ENCODE results near the gene RNF38.
"Not testable (repeated sequence)": the region's sequence is repeated elsewhere in the genome, so short reads cannot be mapped to it uniquely, and the experiment has no call there.

The RNF38 gene

DNA sequence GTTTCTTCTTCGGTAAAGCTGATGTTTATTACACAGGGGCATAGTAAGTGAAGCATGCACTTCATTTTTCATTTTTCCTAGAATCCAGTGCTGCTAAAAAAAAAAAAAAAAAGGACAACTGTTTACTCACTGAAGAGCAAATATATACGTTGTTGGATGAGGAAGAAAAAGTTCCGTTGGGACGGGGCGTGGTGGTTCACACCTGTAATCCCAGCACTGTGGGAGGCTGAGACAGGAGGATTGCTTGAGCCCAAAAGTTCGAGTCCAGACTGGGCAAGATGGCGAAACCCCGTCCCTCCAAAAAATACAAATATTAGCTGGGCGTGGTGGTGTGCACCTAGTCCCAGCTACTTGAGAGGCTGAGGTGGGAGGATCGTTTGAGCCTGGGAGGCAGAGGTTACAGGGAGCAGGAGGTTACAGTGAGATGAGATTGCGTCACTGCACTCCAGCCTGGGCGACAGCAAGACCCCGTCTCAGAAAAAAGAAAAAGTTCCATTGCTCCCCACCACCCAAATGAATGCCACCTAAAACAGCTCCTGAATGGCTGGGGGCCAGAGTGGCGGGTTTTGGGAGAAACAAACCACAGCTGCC, 81.8 kb downstream of the RNF38 start:
- no peak for ATAC-seq (replicated peaks)
- Mint-ChIP-seq H3K4me3 (no peak overlapping the region), H3K4me1 (ENCODE audit: low read depth in 2 of 2) (no peaks in the 10 kb centered on the region), H3K9me3 (no peaks in the 10 kb centered on the region), H3K27ac (no peak overlapping the region), H3K36me3 (ENCODE audit: insufficient read depth) (no peaks in the 10 kb centered on the region), H3K27me3 (peaks cover 8 to 19% of the 10 kb centered on the region in 2 donors)
- no peak for DNase-seq

DNA sequence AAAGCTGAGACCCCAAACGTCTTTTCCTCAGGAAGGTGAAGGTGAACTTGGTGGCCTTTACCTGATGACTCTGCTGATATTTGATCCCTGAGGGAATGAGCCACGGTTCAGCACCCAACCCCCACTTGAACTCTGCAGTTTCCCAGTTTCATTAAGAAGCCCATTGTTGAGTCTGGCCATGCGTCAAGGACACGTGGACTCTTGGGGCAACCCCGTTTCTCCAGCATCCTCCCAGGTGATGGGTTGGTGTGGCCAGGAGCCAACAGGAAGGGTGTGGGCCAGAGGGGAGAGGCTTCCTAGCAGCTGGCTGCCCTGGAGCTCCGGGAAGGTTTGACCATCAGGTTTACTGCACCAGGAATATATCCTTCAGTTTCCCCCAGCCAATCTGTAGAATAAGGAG, 82.3 kb downstream of the RNF38 start:
- H3K4me1 Mint-ChIP-seq (ENCODE audit: low read depth in 2 of 2) = no peaks in the 10 kb centered on the region
- ATAC-seq (replicated peaks) (no peak), DNase-seq (no peak)
- H3K27me3 Mint-ChIP-seq = peaks cover 8 to 19% of the 10 kb centered on the region in 2 donors
- no peak overlapping the region for H3K4me3 Mint-ChIP-seq
- H3K27ac Mint-ChIP-seq = no peak overlapping the region
- H3K9me3 Mint-ChIP-seq = no peaks in the 10 kb centered on the region
- no peaks in the 10 kb centered on the region for H3K36me3 Mint-ChIP-seq (ENCODE audit: insufficient read depth)

DNA sequence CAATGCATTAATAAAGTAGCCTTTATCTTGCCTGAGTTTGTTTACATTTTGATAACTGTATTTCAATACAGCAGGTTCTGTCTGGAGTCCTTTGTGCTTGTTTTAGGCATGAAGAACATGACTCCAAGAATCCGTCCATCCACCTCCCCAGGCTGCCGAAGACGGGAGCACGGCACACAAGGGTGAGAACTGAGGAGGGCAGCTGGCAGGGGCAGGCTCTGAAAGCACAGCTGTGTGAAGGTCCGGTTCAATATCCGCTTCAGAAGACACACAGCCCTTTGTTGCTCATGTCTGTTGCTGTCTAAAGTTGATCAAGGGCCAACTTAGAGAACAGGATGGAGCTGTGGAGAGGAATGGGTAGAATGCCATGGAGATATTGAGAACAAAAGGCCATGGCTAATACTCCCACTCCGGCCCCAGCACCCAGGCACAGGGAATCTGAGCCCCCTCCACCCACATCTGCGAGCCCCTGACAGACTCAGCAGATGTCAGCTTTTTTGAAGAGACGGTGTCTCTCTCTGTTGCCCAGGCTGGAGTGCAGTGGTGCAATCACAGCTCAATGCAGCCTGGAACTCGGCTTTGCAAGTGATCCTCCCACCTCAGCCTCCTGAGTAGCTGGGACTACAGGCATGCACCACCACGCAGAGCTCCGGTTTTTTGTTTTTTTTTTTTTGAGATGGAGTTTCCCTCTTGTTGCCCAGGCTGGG, 83.3 kb downstream of the RNF38 start:
- H3K36me3 Mint-ChIP-seq (ENCODE audit: insufficient read depth) = no peaks in the 10 kb centered on the region
- H3K9me3 Mint-ChIP-seq = no peaks in the 10 kb centered on the region
- H3K27me3 Mint-ChIP-seq = peaks cover 8 to 19% of the 10 kb centered on the region in 2 donors
- DNase-seq (no peak), ATAC-seq (replicated peaks) (no peak)
- no peak overlapping the region for H3K4me3 Mint-ChIP-seq
- no peak overlapping the region for H3K27ac Mint-ChIP-seq
- H3K4me1 Mint-ChIP-seq (ENCODE audit: low read depth in 2 of 2) = no peaks in the 10 kb centered on the region

DNA sequence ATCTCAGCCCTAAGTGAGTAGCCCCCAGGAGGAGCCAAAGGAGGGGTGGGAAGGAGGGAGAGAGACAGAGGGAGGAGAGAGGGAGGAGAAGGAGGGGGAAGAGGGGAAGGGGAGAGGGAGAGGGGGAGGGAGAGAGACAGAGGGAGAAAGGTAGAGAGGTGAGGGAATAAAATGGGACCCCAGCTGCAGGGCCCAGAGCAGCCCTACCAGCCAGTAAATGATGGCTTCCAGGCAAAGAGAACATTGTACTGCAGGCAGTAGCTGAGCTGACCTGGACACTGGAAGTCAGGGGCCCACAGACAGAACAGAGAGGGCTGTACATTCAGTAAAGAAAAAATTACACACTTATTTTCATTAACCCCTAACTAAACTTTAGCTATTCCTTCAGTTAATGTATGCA, 84.0 kb downstream of the RNF38 start:
- Mint-ChIP-seq H3K9me3 (no peaks in the 10 kb centered on the region), H3K36me3 (ENCODE audit: insufficient read depth) (no peaks in the 10 kb centered on the region), H3K27me3 (peaks cover 8 to 19% of the 10 kb centered on the region in 2 donors), H3K27ac (peak overlapping the region in 1 of 2 donors; percentile 38), H3K4me3 (no peak overlapping the region), H3K4me1 (ENCODE audit: low read depth in 2 of 2) (no peaks in the 10 kb centered on the region)
- ATAC-seq (replicated peaks) (no peak), DNase-seq (no peak)

DNA sequence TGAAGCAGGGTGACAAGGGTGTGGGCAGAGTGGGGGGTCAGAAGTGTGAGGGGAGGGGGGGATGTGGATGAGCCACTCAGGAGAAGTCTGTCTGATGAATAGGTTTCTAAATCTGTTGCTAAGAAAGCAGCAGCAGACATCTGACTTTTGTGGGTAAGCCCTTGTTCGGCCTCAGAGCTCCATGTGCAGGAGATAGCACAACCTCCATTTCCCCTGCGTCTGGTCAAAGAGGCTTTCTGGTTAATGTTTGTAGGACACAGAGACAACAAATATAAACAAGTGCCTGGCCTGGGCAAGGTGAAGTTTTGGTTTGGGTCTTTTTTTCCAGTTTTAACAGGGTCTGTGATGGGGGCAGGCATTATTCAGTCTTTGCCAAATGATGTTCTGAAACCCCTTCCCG, 84.8 kb downstream of the RNF38 start:
- H3K27me3 Mint-ChIP-seq = peaks cover 8 to 19% of the 10 kb centered on the region in 2 donors
- H3K4me3 Mint-ChIP-seq = no peak overlapping the region
- no peak for ATAC-seq (replicated peaks)
- no peaks in the 10 kb centered on the region for H3K36me3 Mint-ChIP-seq (ENCODE audit: insufficient read depth)
- H3K4me1 Mint-ChIP-seq (ENCODE audit: low read depth in 2 of 2) = no peaks in the 10 kb centered on the region
- H3K27ac Mint-ChIP-seq = no peak overlapping the region
- no peak for DNase-seq
- H3K9me3 Mint-ChIP-seq = no peaks in the 10 kb centered on the region

DNA sequence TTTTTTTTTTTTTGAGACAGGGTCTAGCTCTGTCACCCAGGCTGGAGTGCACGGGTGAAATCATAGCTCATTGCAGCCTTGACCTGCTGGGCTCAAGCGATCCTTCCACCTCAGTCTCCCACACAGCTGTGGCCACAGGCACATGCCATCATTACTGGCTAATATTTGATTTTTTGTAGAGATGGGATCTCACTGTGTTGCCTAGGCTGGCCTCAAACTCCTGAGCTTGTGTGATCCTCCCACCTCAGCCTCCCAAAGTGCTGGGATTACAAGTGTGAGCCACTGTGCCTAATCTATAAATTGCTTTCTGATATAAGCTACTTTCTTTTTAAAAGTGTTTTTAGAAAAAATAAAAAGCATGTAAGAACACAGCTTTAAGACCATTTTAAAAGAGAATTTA, 85.3 kb downstream of the RNF38 start:
- ATAC-seq (replicated peaks) (no peak), DNase-seq (no peak)
- Mint-ChIP-seq H3K4me1 (ENCODE audit: low read depth in 2 of 2) (no peaks in the 10 kb centered on the region), H3K27me3 (peaks cover 8 to 19% of the 10 kb centered on the region in 2 donors), H3K36me3 (ENCODE audit: insufficient read depth) (no peaks in the 10 kb centered on the region), H3K9me3 (no peaks in the 10 kb centered on the region), H3K4me3 (no peak overlapping the region), H3K27ac (no peak overlapping the region)

DNA sequence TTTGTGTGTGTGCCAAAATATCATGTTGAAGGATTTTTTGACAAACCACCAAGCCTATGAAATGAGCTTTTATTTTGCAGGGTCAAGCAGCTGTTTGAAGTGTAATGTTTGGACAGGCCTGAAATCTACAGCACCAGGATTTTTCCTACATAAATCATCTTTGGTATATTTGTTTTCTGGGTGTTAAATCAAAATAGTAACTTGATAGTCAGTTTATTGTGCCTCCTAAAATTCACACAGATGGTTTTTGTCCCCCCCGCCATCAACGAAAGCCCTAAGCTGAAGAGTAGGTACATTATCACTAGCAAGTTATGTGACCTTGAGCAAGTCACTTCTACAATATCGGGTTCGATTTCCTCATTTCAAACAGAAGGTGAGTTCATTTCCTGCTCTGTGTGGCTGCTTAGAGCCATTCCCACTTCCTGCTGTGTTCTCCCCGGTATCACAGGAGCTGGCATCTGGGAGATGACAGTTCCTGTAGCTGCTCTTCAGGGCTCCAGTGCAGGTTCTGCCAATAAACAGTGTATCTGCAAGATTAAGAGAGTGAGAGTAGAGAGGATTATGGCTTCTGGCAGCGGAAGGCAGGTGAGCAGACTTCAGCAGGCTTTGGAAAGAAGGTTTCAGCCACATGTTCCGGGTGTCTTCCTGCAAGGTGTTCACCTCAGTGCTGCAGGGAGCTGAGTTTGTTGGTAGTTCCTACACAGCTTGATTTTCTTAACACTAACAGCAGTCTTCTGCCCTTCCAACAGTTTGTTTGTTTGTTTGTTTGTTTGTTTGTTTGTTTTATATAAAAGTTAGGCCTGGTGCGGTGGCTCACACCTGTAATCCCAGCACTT, 93.4 kb downstream of the RNF38 start:
- no peaks in the 10 kb centered on the region for H3K9me3 Mint-ChIP-seq
- no peaks in the 10 kb centered on the region for H3K27me3 Mint-ChIP-seq
- DNase-seq = no peak
- H3K36me3 Mint-ChIP-seq (ENCODE audit: insufficient read depth) = no peaks in the 10 kb centered on the region
- H3K27ac Mint-ChIP-seq = peak overlapping the region; percentile 3 to 26
- no peak overlapping the region for H3K4me3 Mint-ChIP-seq
- ATAC-seq (replicated peaks) = no peak
- H3K4me1 Mint-ChIP-seq (ENCODE audit: low read depth in 2 of 2) = peaks cover 5 to 8% of the 10 kb centered on the region in 2 donors

DNA sequence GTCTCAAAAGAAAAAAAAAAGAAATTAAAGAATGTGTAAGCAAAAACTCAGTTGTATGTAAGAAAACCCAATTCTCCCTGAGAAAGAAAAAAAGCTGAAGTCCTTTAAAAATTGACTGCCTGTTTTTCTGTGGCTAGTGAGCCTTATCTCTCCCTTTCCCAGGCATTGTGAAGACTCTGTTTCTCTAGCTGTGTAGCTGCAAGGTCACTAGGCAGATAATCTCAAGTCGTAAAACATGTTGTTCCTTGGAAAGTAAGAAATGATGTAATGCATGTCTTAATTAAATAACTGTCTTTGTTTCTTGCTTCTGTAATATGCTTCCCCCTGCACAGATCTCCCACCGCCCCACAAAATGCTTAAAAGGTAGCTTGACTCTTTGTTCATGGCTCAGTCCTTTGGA, 95.7 kb downstream of the RNF38 start:
- H3K9me3 Mint-ChIP-seq; H3K4me1 Mint-ChIP-seq (ENCODE audit: low read depth in 2 of 2); ATAC-seq (replicated peaks); H3K27me3 Mint-ChIP-seq; H3K4me3 Mint-ChIP-seq; H3K36me3 Mint-ChIP-seq (ENCODE audit: insufficient read depth); DNase-seq; H3K27ac Mint-ChIP-seq: not testable (repeated sequence)

DNA sequence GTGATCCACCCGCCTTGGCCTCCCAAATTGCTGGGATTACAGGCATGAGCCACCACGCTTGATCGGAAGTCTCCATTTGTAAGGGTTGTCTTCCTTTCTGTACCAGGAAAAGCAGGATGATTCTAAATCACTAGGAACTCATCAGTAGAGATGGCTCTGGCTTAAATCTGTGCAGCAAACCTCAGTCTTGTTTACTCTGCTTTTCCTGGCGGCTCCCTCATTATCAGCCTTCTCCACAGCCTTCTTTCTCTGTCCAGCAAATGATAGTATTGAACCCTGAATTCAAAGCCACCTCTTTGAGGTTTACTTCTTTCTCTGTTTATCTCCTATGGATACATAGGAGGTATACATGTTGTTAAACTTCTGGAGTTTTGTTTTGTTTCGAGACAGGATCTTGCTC, 98.8 kb downstream of the RNF38 start:
- H3K27me3 Mint-ChIP-seq = no peaks in the 10 kb centered on the region
- no peak for ATAC-seq (replicated peaks)
- H3K36me3 Mint-ChIP-seq (ENCODE audit: insufficient read depth) = no peaks in the 10 kb centered on the region
- H3K27ac Mint-ChIP-seq = no peak overlapping the region
- no peak for DNase-seq
- H3K4me3 Mint-ChIP-seq = no peak overlapping the region
- no peaks in the 10 kb centered on the region for H3K4me1 Mint-ChIP-seq (ENCODE audit: low read depth in 2 of 2)
- H3K9me3 Mint-ChIP-seq = no peaks in the 10 kb centered on the region

DNA sequence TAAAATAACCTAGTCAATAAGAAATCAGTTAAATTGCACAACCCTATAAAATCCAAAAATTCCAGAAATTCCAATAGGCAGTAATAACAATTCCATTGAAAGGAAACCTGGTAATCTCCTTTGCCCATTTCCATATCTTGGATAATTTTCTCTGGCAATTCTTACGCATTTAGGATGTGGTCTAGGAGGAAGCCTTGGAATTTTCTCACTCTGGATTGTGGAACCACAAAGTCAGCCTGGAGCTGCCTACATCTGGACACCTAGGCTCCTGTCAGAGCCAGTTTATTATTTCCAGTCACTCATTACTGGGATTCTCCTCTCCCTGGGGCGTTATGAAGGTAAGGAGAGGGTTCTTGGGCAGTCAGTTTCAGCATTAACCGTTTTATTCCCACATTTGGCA, 101.5 kb downstream of the RNF38 start:
- ATAC-seq (replicated peaks) = no peak
- H3K27me3 Mint-ChIP-seq = no peaks in the 10 kb centered on the region
- no peaks in the 10 kb centered on the region for H3K36me3 Mint-ChIP-seq (ENCODE audit: insufficient read depth)
- H3K9me3 Mint-ChIP-seq = no peaks in the 10 kb centered on the region
- DNase-seq = no peak
- H3K4me3 Mint-ChIP-seq = no peak overlapping the region
- no peaks in the 10 kb centered on the region for H3K4me1 Mint-ChIP-seq (ENCODE audit: low read depth in 2 of 2)
- H3K27ac Mint-ChIP-seq = no peak overlapping the region

DNA sequence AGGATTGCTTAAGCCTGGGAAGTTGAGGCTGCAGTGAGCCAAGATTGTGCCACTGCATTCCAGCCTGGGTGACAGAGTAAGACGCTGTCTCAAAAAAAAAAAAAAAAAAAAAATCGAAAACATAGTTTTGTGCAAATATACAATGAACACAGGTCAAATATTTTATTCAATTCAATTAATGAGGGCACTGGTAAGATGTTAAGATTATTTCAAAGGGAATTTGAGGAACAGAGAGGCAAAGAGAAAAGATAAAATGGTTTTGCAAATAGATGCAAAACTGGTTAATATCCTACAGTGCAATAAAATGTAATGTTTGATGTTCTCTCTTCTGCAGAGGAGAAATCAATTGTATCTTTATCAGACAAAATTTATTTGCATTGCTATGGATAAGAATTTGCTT, 102.3 kb downstream of the RNF38 start:
- no peaks in the 10 kb centered on the region for H3K9me3 Mint-ChIP-seq

DNA sequence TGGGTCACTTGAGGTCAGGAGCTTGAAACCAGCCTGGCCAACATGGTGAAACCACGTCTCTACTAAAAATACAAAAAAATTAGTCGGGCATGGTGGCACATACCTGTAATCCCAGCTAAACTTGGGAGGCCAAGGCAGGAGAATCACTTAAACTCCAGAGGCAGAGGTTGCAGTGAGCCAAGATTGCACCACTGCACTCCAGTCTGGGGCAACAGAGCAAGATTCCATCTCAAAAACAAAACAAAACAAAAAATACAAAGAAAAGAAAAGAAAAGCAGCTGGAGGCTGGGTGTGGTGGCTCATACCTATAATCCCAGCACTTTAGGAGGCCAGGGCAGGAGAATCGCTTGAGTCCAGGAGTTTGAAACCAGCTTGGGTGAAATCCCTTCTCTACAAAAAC, 105.1 kb downstream of the RNF38 start:
- not testable (repeated sequence) for ATAC-seq (replicated peaks); H3K36me3 Mint-ChIP-seq (ENCODE audit: insufficient read depth); DNase-seq; H3K27me3 Mint-ChIP-seq; H3K4me3 Mint-ChIP-seq; H3K27ac Mint-ChIP-seq; H3K4me1 Mint-ChIP-seq (ENCODE audit: low read depth in 2 of 2); H3K9me3 Mint-ChIP-seq

More for the DNA sequence above, 102.3 kb downstream of the RNF38 start:
- Mint-ChIP-seq H3K36me3 (ENCODE audit: insufficient read depth) (no peaks in the 10 kb centered on the region), H3K27me3 (no peaks in the 10 kb centered on the region), H3K27ac (no peak overlapping the region), H3K4me3 (no peak overlapping the region), H3K4me1 (ENCODE audit: low read depth in 2 of 2) (no peaks in the 10 kb centered on the region)
- no peak for ATAC-seq (replicated peaks)
- no peak for DNase-seq

DNA sequence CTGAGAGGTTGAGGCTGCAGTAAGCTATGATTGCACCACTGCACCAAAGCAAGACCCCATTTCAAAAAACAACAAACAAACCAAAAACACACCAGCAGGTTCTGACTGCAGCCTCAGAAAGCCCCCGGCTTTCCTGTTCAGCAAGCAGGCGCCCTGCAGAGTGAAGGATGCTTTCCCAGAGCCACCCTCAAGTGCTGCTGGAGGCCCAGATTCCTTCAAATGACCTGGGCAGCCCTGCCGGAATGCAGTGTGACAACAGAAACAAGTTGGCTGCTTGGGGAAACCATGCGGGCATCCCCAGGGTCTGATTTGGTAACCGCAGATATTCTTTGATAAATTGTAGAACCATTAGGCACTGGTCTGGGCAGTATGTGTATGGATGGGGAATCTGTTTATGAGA, 106.2 kb downstream of the RNF38 start:
- no peak overlapping the region for H3K4me3 Mint-ChIP-seq
- H3K27ac Mint-ChIP-seq = no peak overlapping the region
- H3K27me3 Mint-ChIP-seq = no peaks in the 10 kb centered on the region
- DNase-seq (no peak), ATAC-seq (replicated peaks) (no peak)
- H3K9me3 Mint-ChIP-seq = no peaks in the 10 kb centered on the region
- no peaks in the 10 kb centered on the region for H3K4me1 Mint-ChIP-seq (ENCODE audit: low read depth in 2 of 2)
- H3K36me3 Mint-ChIP-seq (ENCODE audit: insufficient read depth) = no peaks in the 10 kb centered on the region

DNA sequence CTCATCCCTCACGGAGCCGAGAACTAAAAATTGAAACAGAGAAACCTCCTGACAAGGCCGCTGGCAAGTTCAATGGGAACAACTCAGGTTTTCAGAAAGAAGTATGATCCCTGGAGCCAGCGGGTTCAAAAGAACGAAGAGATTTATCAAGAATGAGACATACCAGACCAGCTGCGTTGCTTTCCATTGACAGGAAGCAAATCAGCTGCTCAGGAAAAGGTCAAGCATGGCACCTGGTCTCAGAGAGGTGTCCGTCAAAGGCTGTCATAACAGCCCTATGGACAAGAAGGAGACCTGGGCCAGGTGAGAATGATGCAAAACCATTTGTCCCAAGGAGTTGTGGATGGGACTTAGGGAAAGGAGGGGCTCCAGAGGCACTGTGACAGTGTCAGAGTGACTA, 106.9 kb downstream of the RNF38 start:
- H3K27me3 Mint-ChIP-seq = no peaks in the 10 kb centered on the region
- H3K9me3 Mint-ChIP-seq = no peaks in the 10 kb centered on the region
- ATAC-seq (replicated peaks) (no peak), DNase-seq (no peak)
- no peak overlapping the region for H3K4me3 Mint-ChIP-seq
- no peaks in the 10 kb centered on the region for H3K4me1 Mint-ChIP-seq (ENCODE audit: low read depth in 2 of 2)
- H3K36me3 Mint-ChIP-seq (ENCODE audit: insufficient read depth) = no peaks in the 10 kb centered on the region
- H3K27ac Mint-ChIP-seq = no peak overlapping the region

All from effector memory CD8-positive, alpha-beta T cell (primary cell).